HG02588 (cell line): ENCODE measurements around the gene TSEN2.

Experiments used
- ATAC-seq: cut with Tn5 transposase; IDR thresholded peaks from one replicate; pipeline ENCODE4 v1.9.1; 2021; ENCODE audit warnings: mild to moderate bottlenecking, moderate library complexity; ENCODE audit not compliant: unreplicated experiment

Gene TSEN2

GRCh38 chr3:12545473-12545791 is 61.2 kb downstream of the TSEN2 start, which contains the start of gene MKRN2OS:
Gene MKRN2OS, minus strand, starts transcription at chr3:12545499. Its CDS starts 35 bp downstream, at chr3:12545464.
- ATAC-seq = no peak

GRCh38 chr3:12549971-12550760 is 65.9 kb downstream of the TSEN2 start:
- no peak for ATAC-seq

GRCh38 chr3:12553921-12554391 is 69.7 kb downstream of the TSEN2 start:
- no peak for ATAC-seq

- ATAC-seq = no peak
Measured at GRCh38 chr3:12556314-12556689, 72.0 kb downstream of the TSEN2 start.

GRCh38 chr3:12556690-12557472 is 72.6 kb downstream of the TSEN2 start, which contains the start of gene MKRN2:
Gene MKRN2, plus strand, starts transcription at chr3:12557087. Its CDS starts 64 bp downstream, at chr3:12557151.
- ATAC-seq = peak; percentile 88

GRCh38 chr3:12557473-12558100 is 73.3 kb downstream of the TSEN2 start:
- no peak for ATAC-seq

- no peak for ATAC-seq
Measured at GRCh38 chr3:12558706-12559105, 74.4 kb downstream of the TSEN2 start.

GRCh38 chr3:12559520-12559919 is 75.2 kb downstream of the TSEN2 start:
- no peak for ATAC-seq

- peak; percentile 30 for ATAC-seq
Measured at GRCh38 chr3:12560505-12561190, 76.4 kb downstream of the TSEN2 start.

GRCh38 chr3:12561397-12561796 is 77.1 kb downstream of the TSEN2 start:
- no peak for ATAC-seq

- no peak for ATAC-seq
Measured at GRCh38 chr3:12562451-12562850, 78.2 kb downstream of the TSEN2 start.

GRCh38 chr3:12566976-12567375 is 82.7 kb downstream of the TSEN2 start:
- ATAC-seq = no peak

- no peak for ATAC-seq
Measured at GRCh38 chr3:12568747-12569146, 84.5 kb downstream of the TSEN2 start.

GRCh38 chr3:12569836-12570235 is 85.6 kb downstream of the TSEN2 start:
- ATAC-seq = no peak

GRCh38 chr3:12571986-12572385 is 87.7 kb downstream of the TSEN2 start:
- no peak for ATAC-seq

- no peak for ATAC-seq
Measured at GRCh38 chr3:12574131-12574530, 89.9 kb downstream of the TSEN2 start.

- ATAC-seq = no peak
Measured at GRCh38 chr3:12574661-12575060, 90.4 kb downstream of the TSEN2 start.

- ATAC-seq = no peak
Measured at GRCh38 chr3:12577379-12577778, 93.1 kb downstream of the TSEN2 start.

GRCh38 chr3:12578742-12579141 is 94.5 kb downstream of the TSEN2 start:
- ATAC-seq = no peak

GRCh38 chr3:12579456-12579855 is 95.2 kb downstream of the TSEN2 start:
- ATAC-seq = no peak

GRCh38 chr3:12579905-12580304 is 95.6 kb downstream of the TSEN2 start:
- ATAC-seq = no peak
